Stimulated activated CD8-positive, alpha-beta memory T cell treated with anti-CD3 and anti-CD28 coated beads, Interleukin-15, amount 100 ng/mL, for 24 hours (primary cell): ENCODE results near the gene GTPBP10.

Experiments used
- DNase-seq: peaks from one replicate; pipeline ENCODE4 v3.0.0-alpha.2; 2020; ENCODE audit warnings: low read depth

The GTPBP10 gene

GRCh38 chr7:90351987-90352386 is 5.5 kb downstream of the GTPBP10 start:
- no peak for DNase-seq

GRCh38 chr7:90383422-90383821 is 36.9 kb downstream of the GTPBP10 start:
- no peak for DNase-seq

GRCh38 chr7:90383861-90384260 is 37.3 kb downstream of the GTPBP10 start:
- no peak for DNase-seq

- no peak for DNase-seq
Measured at GRCh38 chr7:90384433-90384832, 37.9 kb downstream of the GTPBP10 start.

GRCh38 chr7:90387470-90388240 is 41.1 kb downstream of the GTPBP10 start:
- DNase-seq = no peak

GRCh38 chr7:90390926-90391325 is 44.4 kb downstream of the GTPBP10 start:
- no peak for DNase-seq

GRCh38 chr7:90391488-90391887 is 45.0 kb downstream of the GTPBP10 start:
- no peak for DNase-seq

- DNase-seq = no peak
Measured at GRCh38 chr7:90396420-90396819, 49.9 kb downstream of the GTPBP10 start.

GRCh38 chr7:90401989-90402388 is 55.5 kb downstream of the GTPBP10 start:
- DNase-seq = no peak

GRCh38 chr7:90402785-90403173 is 56.3 kb downstream of the GTPBP10 start:
- DNase-seq = no peak

- peak; percentile 38 for DNase-seq
Measured at GRCh38 chr7:90403174-90404113, 56.9 kb downstream of the GTPBP10 start, which contains the start of gene CLDN12. Gene CLDN12, plus strand, starts transcription at chr7:90403461. Its CDS starts 9,216 bp downstream, at chr7:90412677.

GRCh38 chr7:90404777-90405176 is 58.3 kb downstream of the GTPBP10 start:
- no peak for DNase-seq

- no peak for DNase-seq
Measured at GRCh38 chr7:90407484-90407821, 60.9 kb downstream of the GTPBP10 start.

- no peak for DNase-seq
Measured at GRCh38 chr7:90408142-90408541, 61.6 kb downstream of the GTPBP10 start.

GRCh38 chr7:90409667-90410066 is 63.2 kb downstream of the GTPBP10 start:
- DNase-seq = no peak

GRCh38 chr7:90411510-90411909 is 65.0 kb downstream of the GTPBP10 start:
- DNase-seq = no peak

GRCh38 chr7:90412458-90413184 is 66.1 kb downstream of the GTPBP10 start:
- no peak for DNase-seq

GRCh38 chr7:90413185-90413528 is 66.6 kb downstream of the GTPBP10 start:
- DNase-seq = no peak

GRCh38 chr7:90421651-90422050 is 75.1 kb downstream of the GTPBP10 start:
- DNase-seq = no peak

GRCh38 chr7:90424720-90425119 is 78.2 kb downstream of the GTPBP10 start:
- no peak for DNase-seq

GRCh38 chr7:90425376-90425775 is 78.9 kb downstream of the GTPBP10 start:
- no peak for DNase-seq

GRCh38 chr7:90430614-90431460 is 84.3 kb downstream of the GTPBP10 start:
- DNase-seq = no peak
